HK-2 (cell line): ENCODE measurements around the gene KLHL33.

Source experiments
- DNase-seq: peaks from one replicate; pipeline ENCODE4 v3.0.0-alpha.2; 2018; ENCODE audit not compliant: unreplicated experiment

Gene KLHL33

DNA sequence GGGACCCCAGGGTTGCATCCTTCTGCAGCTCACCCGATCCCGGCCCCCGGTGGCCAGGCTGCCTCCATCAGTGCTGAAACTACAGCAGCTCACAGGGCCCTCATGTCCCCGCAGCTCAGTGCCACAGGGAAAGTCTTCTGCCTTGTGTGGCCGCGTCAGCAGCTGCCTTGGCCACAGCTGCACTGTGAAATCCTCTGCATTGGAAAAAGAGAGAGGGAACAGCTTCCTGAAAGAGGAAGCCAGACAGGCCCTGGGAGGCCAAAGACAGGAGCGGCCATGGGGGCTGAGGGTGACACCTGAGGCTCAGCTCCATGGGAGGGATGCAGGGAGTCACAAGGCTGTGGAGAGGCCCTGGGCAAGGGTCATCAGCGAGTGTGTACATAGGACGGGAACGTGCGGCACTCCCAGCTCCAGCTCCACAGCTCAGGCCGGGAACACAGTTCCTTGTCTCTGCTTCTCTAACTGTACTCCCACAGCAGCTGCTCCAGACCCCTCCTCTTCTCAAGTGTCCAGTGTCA lies 59.8 kb downstream of the KLHL33 start:
- no peak for DNase-seq
